CD4-positive, CD25-positive, alpha-beta regulatory T cell (primary cell): ENCODE measurements around the gene ZNF521. TPM values are rescaled to one million over a fixed set of nuclear protein-coding genes. Genes with fewer than 3 reads are reported as not detected.
A peak's percentile ranks its signal among the peaks of the same experiment; 100 is the strongest.

Experiments used
- ATAC-seq, 2 donors: fragments of 150-1000 bp; cut with Tn5 transposase; one replicate each; pipeline ENCODE4 v1.10.0; 2021; ENCODE audit warnings: low read depth in 2 of 2, moderate number of reproducible peaks in 2 of 2, moderate library complexity in 1 of 2
- DNase-seq, 3 donors: peaks; one replicate each; pipeline versions ENCODE4 v3.0.0 to v3.0.0-alpha.2; 2012 to 2022; ENCODE audit warnings: mixed read lengths in 1 of 3
- H3K27ac ChIP-seq: one replicate; pipeline ENCODE4 v1.7.0; 2013; ENCODE audit warnings: mild to moderate bottlenecking, low read length; ENCODE audit not compliant: insufficient read depth, poor library complexity, severe bottlenecking
- H3K27me3 ChIP-seq: one replicate; pipeline ENCODE4 v1.7.0; 2013; ENCODE audit warnings: low read length; ENCODE audit not compliant: control insufficient read depth, insufficient read depth
- H3K36me3 ChIP-seq: one replicate; pipeline ENCODE4 v1.7.0; 2013; ENCODE audit warnings: mild to moderate bottlenecking, low read length, moderate library complexity; ENCODE audit not compliant: control insufficient read depth, insufficient read depth
- H3K4me1 ChIP-seq: 2 replicates; pipeline ENCODE4 v1.7.0; 2013; ENCODE audit warnings: mild to moderate bottlenecking, low read length; ENCODE audit not compliant: insufficient read depth, control insufficient read depth, poor library complexity, severe bottlenecking
- H3K4me3 ChIP-seq: one replicate; pipeline ENCODE4 v1.7.0; 2013; ENCODE audit warnings: low read depth, mild to moderate bottlenecking, low read length, moderate library complexity
- H3K9me3 ChIP-seq, 2 experiments: 1 replicate in 1 of 2; 2 replicates in 1 of 2; pipeline ENCODE4 v1.7.0; 2013; ENCODE audit warnings: low read length in 2 of 2, mild to moderate bottlenecking in 1 of 2, moderate library complexity in 1 of 2; ENCODE audit not compliant: control insufficient read depth in 2 of 2
- H3K27ac Mint-ChIP-seq, 3 donors: one replicate each; pipeline ENCODE4 v1.8.0; 2020 to 2022; ENCODE audit warnings: mild to moderate bottlenecking in 3 of 3, mixed read lengths in 3 of 3, moderate library complexity in 2 of 3
- H3K27me3 Mint-ChIP-seq: one replicate; pipeline ENCODE4 v1.8.0; 2022; ENCODE audit warnings: mild to moderate bottlenecking, mixed read lengths
- H3K36me3 Mint-ChIP-seq: one replicate; pipeline ENCODE4 v1.8.0; 2020; ENCODE audit warnings: mixed read lengths
- H3K4me1 Mint-ChIP-seq, 4 donors: one replicate each; pipeline ENCODE4 v1.8.0; 2020 to 2022; ENCODE audit warnings: mixed read lengths in 4 of 4, mild to moderate bottlenecking in 1 of 4
- H3K4me3 Mint-ChIP-seq, 4 donors: one replicate each; pipeline ENCODE4 v1.8.0; 2020 to 2022; ENCODE audit warnings: mild to moderate bottlenecking in 4 of 4, mixed read lengths in 4 of 4, moderate library complexity in 3 of 4
- H3K9me3 Mint-ChIP-seq, 7 donors: one replicate each; pipeline ENCODE4 v1.8.0; 2020 to 2022; ENCODE audit warnings: mixed read lengths in 7 of 7, mild to moderate bottlenecking in 3 of 7, moderate library complexity in 2 of 7
- polyA plus RNA-seq, 4 donors: library from polyadenylated mRNA; unstranded; fragments of 300-500 nt; fragmentation: Illumina TruSeq; gene quantifications; one replicate each; pipeline ENCODE4 v1.2.3, GENCODE V29; 2021
- total RNA-seq: library from RNA; stranded (reverse); gene quantifications from one replicate; pipeline ENCODE4 v1.2.3, GENCODE V29; 2022

ZNF521 gene
- total and polyA plus RNA-seq, 5 donors from 2014 or later: 1.8 TPM; not detected in 4

- no peaks in the 10 kb centered on the region for H3K36me3 Mint-ChIP-seq
- DNase-seq: no peak
Measured at GRCh38 chr18:25284861-25285550, 67.0 kb downstream of the ZNF521 start.

DNA sequence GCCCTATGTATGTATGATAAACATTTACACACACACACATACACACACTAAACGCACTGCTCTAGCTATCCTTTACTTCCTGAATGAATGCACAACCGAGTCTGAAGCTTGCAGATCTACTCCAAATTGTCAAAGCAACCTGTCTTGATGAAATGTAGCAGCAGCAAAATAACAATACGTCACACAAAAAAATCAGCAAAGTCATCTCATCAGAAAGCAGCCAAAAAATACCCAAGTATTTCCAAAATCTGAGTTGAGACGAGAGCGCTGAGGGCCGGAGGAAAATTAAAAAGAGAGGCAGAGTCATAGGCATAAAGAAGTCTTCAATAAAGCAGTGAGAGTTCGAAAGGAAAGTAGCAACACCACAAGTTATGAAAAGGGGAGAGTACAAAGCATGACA is 67.7 kb downstream of the ZNF521 start:
- Mint-ChIP-seq H3K9me3 (no peaks in the 10 kb centered on the region), H3K27ac (no peak overlapping the region)

More at GRCh38 chr18:25284861-25285550, 67.0 kb downstream of the ZNF521 start:
- Histone ChIP-seq H3K4me1 (no peaks in the 10 kb centered on the region), H3K27me3 (no peaks in the 10 kb centered on the region), H3K36me3 (no peaks in the 10 kb centered on the region), H3K27ac (no peak overlapping the region), H3K4me3 (no peak overlapping the region), H3K9me3 (no peaks in the 10 kb centered on the region)
- no peak for ATAC-seq
- Mint-ChIP-seq H3K27me3 (peaks cover 4% of the 10 kb centered on the region), H3K4me1 (no peaks in the 10 kb centered on the region), H3K9me3 (no peaks in the 10 kb centered on the region), H3K27ac (no peak overlapping the region), H3K4me3 (no peak overlapping the region)

GRCh38 chr18:25283781-25284180 is 68.2 kb downstream of the ZNF521 start:
- DNase-seq: no peak
- no peak overlapping the region for H3K27ac Mint-ChIP-seq

More for the DNA sequence above, 67.7 kb downstream of the ZNF521 start:
- Histone ChIP-seq H3K4me1 (no peaks in the 10 kb centered on the region), H3K4me3 (no peak overlapping the region), H3K27me3 (no peaks in the 10 kb centered on the region), H3K27ac (no peak overlapping the region), H3K36me3 (no peaks in the 10 kb centered on the region), H3K9me3 (no peaks in the 10 kb centered on the region)
- no peak for DNase-seq
- Mint-ChIP-seq H3K27me3 (peaks cover 4% of the 10 kb centered on the region), H3K4me3 (no peak overlapping the region), H3K36me3 (no peaks in the 10 kb centered on the region), H3K4me1 (no peaks in the 10 kb centered on the region)
- no peak for ATAC-seq

GRCh38 chr18:25282896-25283703 is 68.9 kb downstream of the ZNF521 start:
- ATAC-seq (no peak), DNase-seq (no peak)
- Histone ChIP-seq H3K27ac (no peak overlapping the region), H3K9me3 (no peaks in the 10 kb centered on the region), H3K4me1 (no peaks in the 10 kb centered on the region), H3K27me3 (no peaks in the 10 kb centered on the region), H3K4me3 (no peak overlapping the region), H3K36me3 (no peaks in the 10 kb centered on the region)
- no peaks in the 10 kb centered on the region for H3K4me1 Mint-ChIP-seq
- no peak overlapping the region for H3K27ac Mint-ChIP-seq
- no peaks in the 10 kb centered on the region for H3K9me3 Mint-ChIP-seq
- peaks cover 8% of the 10 kb centered on the region for H3K27me3 Mint-ChIP-seq
- H3K4me3 Mint-ChIP-seq: no peak overlapping the region
- H3K36me3 Mint-ChIP-seq: no peaks in the 10 kb centered on the region

More at GRCh38 chr18:25283781-25284180, 68.2 kb downstream of the ZNF521 start:
- H3K4me3 Mint-ChIP-seq: no peak overlapping the region
- no peaks in the 10 kb centered on the region for H3K4me1 Mint-ChIP-seq
- H3K27me3 ChIP-seq: no peaks in the 10 kb centered on the region
- no peaks in the 10 kb centered on the region for H3K36me3 Mint-ChIP-seq
- H3K4me3 ChIP-seq: no peak overlapping the region
- no peaks in the 10 kb centered on the region for H3K4me1 ChIP-seq
- no peaks in the 10 kb centered on the region for H3K36me3 ChIP-seq
- peaks cover 6% of the 10 kb centered on the region for H3K27me3 Mint-ChIP-seq
- ATAC-seq: no peak
- H3K9me3 ChIP-seq: no peaks in the 10 kb centered on the region
- H3K9me3 Mint-ChIP-seq: no peaks in the 10 kb centered on the region
- no peak overlapping the region for H3K27ac ChIP-seq

- Histone ChIP-seq H3K36me3 (no peaks in the 10 kb centered on the region), H3K4me1 (no peaks in the 10 kb centered on the region), H3K4me3 (no peak overlapping the region), H3K27ac (no peak overlapping the region), H3K27me3 (no peaks in the 10 kb centered on the region), H3K9me3 (no peaks in the 10 kb centered on the region)
- Mint-ChIP-seq H3K4me3 (no peak overlapping the region), H3K27me3 (peaks cover 8% of the 10 kb centered on the region), H3K27ac (no peak overlapping the region), H3K36me3 (no peaks in the 10 kb centered on the region), H3K4me1 (no peaks in the 10 kb centered on the region), H3K9me3 (no peaks in the 10 kb centered on the region)
- no peak for DNase-seq
- no peak for ATAC-seq
Measured at GRCh38 chr18:25282282-25282681, 69.7 kb downstream of the ZNF521 start.

- DNase-seq (no peak), ATAC-seq (no peak)
- H3K27me3 ChIP-seq: no peaks in the 10 kb centered on the region
- Mint-ChIP-seq H3K27ac (no peak overlapping the region), H3K4me3 (peak overlapping the region in 1 of 4 donors; percentile 12), H3K27me3 (peaks cover 8% of the 10 kb centered on the region), H3K36me3 (no peaks in the 10 kb centered on the region), H3K9me3 (peaks cover 0 to under 1% (median 0%) of the 10 kb centered on the region in 7 donors), H3K4me1 (no peaks in the 10 kb centered on the region)
- H3K4me3 ChIP-seq: no peak overlapping the region
- no peaks in the 10 kb centered on the region for H3K9me3 ChIP-seq
- H3K27ac ChIP-seq: no peak overlapping the region
- no peaks in the 10 kb centered on the region for H3K36me3 ChIP-seq
- no peaks in the 10 kb centered on the region for H3K4me1 ChIP-seq
Measured at GRCh38 chr18:25281556-25281955, 70.4 kb downstream of the ZNF521 start.

- Mint-ChIP-seq H3K4me1 (no peaks in the 10 kb centered on the region), H3K27ac (no peak overlapping the region), H3K36me3 (no peaks in the 10 kb centered on the region), H3K9me3 (peaks cover 0 to 2% (median 0%) of the 10 kb centered on the region in 7 donors), H3K4me3 (no peak overlapping the region), H3K27me3 (peaks cover 8% of the 10 kb centered on the region)
- no peak overlapping the region for H3K27ac ChIP-seq
- no peak for ATAC-seq
- H3K9me3 ChIP-seq: no peaks in the 10 kb centered on the region
- H3K4me3 ChIP-seq: no peak overlapping the region
- no peaks in the 10 kb centered on the region for H3K27me3 ChIP-seq
- H3K36me3 ChIP-seq: no peaks in the 10 kb centered on the region
- H3K4me1 ChIP-seq: no peaks in the 10 kb centered on the region
- DNase-seq: no peak
Measured at GRCh38 chr18:25279961-25280360, 72.0 kb downstream of the ZNF521 start.
